ENCODE results near the gene PIH1D1. TPM values are rescaled to one million over a fixed set of nuclear protein-coding genes. Genes with fewer than 3 reads are reported as not detected.
A peak's percentile ranks its signal among the peaks of the same experiment; 100 is the strongest.

The PIH1D1 gene
- total and polyA plus RNA-seq, 2 of the 13 experiments (the other 11 are each of a cell fraction or from before 2014, with no cell fraction given) = 110 to 137 TPM

DNA sequence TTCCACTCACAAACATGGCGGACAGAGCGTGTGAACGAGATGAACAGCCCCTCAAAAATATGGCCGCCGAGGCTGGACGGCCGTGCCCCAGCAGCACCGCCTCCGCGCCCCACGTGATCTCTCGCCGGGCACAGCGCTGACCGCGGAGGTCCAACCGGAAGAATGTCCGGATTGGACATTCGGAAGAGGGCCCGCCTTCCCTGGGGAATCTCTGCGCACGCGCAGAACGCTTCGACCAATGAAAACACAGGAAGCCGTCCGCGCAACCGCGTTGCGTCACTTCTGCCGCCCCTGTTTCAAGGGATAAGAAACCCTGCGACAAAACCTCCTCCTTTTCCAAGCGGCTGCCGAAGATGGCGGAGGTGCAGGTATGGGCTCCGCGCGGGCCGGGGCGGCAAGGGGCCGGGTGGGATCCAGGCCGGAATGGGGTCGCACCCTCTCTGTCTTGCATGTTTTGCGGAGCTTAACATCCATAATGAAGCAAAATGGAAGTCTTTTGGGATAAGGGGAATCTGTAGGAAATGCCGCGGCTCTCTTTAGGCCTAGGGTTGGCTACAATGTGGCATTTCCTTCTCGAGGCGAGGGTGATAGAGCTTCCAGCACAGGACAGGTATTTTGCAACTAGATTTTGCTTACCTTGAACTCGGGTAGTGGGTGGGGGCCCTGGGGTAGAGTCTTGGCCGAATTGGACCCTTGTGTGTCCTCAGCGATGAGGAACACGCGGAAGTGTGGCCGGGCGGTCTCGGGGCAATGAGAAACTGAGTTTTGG is 35.8 kb upstream of the PIH1D1 start, which contains the start of gene RPL13A (continued):
- TF ChIP-seq, protein P1, sequence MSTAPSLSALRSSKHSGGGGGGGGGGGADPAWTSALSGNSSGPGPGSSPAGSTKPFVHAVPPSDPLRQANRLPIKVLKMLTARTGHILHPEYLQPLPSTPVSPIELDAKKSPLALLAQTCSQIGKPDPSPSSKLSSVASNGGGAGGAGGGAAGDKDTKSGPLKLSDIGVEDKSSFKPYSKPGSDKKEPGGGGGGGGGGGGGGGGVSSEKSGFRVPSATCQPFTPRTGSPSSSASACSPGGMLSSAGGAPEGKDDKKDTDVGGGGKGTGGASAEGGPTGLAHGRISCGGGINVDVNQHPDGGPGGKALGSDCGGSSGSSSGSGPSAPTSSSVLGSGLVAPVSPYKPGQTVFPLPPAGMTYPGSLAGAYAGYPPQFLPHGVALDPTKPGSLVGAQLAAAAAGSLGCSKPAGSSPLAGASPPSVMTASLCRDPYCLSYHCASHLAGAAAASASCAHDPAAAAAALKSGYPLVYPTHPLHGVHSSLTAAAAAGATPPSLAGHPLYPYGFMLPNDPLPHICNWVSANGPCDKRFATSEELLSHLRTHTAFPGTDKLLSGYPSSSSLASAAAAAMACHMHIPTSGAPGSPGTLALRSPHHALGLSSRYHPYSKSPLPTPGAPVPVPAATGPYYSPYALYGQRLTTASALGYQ (CRISPR knock-in tag; IDR thresholded peaks at IDR 0.05) = peak; percentile 36; the same call in 1 of the 2 replicates
- TF ChIP-seq RAD51 (IDR thresholded peaks at IDR 0.05; ENCODE audit: borderline replicate concordance) (peak; percentile 94), ZFYVE20 (CRISPR knock-in tag; IDR thresholded peaks at IDR 0.05; ENCODE audit: borderline replicate concordance, low read depth) (peak; percentile 83; the same call in 1 of the 2 replicates), ZNF549 (CRISPR knock-in tag; IDR thresholded peaks at IDR 0.05) (no peak), NFKBIZ (CRISPR knock-in tag; IDR thresholded peaks at IDR 0.05) (peak; percentile 82; the same call in 1 of the 2 replicates), NCOA5 (CRISPR knock-in tag; IDR thresholded peaks at IDR 0.05) (no peak), ZNF225 (CRISPR knock-in tag; IDR thresholded peaks at IDR 0.05) (peak; percentile 43; the same call in 1 of the 2 replicates)
- TF ChIP-seq, protein P2, sequence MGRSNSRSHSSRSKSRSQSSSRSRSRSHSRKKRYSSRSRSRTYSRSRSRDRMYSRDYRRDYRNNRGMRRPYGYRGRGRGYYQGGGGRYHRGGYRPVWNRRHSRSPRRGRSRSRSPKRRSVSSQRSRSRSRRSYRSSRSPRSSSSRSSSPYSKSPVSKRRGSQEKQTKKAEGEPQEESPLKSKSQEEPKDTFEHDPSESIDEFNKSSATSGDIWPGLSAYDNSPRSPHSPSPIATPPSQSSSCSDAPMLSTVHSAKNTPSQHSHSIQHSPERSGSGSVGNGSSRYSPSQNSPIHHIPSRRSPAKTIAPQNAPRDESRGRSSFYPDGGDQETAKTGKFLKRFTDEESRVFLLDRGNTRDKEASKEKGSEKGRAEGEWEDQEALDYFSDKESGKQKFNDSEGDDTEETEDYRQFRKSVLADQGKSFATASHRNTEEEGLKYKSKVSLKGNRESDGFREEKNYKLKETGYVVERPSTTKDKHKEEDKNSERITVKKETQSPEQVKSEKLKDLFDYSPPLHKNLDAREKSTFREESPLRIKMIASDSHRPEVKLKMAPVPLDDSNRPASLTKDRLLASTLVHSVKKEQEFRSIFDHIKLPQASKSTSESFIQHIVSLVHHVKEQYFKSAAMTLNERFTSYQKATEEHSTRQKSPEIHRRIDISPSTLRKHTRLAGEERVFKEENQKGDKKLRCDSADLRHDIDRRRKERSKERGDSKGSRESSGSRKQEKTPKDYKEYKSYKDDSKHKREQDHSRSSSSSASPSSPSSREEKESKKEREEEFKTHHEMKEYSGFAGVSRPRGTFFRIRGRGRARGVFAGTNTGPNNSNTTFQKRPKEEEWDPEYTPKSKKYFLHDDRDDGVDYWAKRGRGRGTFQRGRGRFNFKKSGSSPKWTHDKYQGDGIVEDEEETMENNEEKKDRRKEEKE (IDR thresholded peaks at IDR 0.05) = no peak
- TF ChIP-seq, protein P3, sequence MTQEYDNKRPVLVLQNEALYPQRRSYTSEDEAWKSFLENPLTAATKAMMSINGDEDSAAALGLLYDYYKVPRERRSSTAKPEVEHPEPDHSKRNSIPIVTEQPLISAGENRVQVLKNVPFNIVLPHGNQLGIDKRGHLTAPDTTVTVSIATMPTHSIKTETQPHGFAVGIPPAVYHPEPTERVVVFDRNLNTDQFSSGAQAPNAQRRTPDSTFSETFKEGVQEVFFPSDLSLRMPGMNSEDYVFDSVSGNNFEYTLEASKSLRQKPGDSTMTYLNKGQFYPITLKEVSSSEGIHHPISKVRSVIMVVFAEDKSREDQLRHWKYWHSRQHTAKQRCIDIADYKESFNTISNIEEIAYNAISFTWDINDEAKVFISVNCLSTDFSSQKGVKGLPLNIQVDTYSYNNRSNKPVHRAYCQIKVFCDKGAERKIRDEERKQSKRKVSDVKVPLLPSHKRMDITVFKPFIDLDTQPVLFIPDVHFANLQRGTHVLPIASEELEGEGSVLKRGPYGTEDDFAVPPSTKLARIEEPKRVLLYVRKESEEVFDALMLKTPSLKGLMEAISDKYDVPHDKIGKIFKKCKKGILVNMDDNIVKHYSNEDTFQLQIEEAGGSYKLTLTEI (CRISPR knock-in tag; conservative IDR thresholded peaks at IDR 0.05) = no peak
- TF ChIP-seq, protein P4, sequence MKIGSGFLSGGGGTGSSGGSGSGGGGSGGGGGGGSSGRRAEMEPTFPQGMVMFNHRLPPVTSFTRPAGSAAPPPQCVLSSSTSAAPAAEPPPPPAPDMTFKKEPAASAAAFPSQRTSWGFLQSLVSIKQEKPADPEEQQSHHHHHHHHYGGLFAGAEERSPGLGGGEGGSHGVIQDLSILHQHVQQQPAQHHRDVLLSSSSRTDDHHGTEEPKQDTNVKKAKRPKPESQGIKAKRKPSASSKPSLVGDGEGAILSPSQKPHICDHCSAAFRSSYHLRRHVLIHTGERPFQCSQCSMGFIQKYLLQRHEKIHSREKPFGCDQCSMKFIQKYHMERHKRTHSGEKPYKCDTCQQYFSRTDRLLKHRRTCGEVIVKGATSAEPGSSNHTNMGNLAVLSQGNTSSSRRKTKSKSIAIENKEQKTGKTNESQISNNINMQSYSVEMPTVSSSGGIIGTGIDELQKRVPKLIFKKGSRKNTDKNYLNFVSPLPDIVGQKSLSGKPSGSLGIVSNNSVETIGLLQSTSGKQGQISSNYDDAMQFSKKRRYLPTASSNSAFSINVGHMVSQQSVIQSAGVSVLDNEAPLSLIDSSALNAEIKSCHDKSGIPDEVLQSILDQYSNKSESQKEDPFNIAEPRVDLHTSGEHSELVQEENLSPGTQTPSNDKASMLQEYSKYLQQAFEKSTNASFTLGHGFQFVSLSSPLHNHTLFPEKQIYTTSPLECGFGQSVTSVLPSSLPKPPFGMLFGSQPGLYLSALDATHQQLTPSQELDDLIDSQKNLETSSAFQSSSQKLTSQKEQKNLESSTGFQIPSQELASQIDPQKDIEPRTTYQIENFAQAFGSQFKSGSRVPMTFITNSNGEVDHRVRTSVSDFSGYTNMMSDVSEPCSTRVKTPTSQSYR (CRISPR knock-in tag; IDR thresholded peaks at IDR 0.05; ENCODE audit: borderline replicate concordance) = no peak; the same call in 1 of the 2 replicates
- TF ChIP-seq, protein P5, sequence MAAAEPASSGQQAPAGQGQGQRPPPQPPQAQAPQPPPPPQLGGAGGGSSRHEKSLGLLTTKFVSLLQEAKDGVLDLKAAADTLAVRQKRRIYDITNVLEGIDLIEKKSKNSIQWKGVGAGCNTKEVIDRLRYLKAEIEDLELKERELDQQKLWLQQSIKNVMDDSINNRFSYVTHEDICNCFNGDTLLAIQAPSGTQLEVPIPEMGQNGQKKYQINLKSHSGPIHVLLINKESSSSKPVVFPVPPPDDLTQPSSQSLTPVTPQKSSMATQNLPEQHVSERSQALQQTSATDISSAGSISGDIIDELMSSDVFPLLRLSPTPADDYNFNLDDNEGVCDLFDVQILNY (CRISPR knock-in tag; conservative IDR thresholded peaks at IDR 0.05) = peak; percentile 58; the same call in 1 of the 2 replicates
- TF ChIP-seq, protein P6, sequence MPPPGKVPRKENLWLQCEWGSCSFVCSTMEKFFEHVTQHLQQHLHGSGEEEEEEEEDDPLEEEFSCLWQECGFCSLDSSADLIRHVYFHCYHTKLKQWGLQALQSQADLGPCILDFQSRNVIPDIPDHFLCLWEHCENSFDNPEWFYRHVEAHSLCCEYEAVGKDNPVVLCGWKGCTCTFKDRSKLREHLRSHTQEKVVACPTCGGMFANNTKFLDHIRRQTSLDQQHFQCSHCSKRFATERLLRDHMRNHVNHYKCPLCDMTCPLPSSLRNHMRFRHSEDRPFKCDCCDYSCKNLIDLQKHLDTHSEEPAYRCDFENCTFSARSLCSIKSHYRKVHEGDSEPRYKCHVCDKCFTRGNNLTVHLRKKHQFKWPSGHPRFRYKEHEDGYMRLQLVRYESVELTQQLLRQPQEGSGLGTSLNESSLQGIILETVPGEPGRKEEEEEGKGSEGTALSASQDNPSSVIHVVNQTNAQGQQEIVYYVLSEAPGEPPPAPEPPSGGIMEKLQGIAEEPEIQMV (CRISPR knock-in tag; IDR thresholded peaks at IDR 0.05; ENCODE audit: low read depth) = no peak
- TF ChIP-seq, protein P7, sequence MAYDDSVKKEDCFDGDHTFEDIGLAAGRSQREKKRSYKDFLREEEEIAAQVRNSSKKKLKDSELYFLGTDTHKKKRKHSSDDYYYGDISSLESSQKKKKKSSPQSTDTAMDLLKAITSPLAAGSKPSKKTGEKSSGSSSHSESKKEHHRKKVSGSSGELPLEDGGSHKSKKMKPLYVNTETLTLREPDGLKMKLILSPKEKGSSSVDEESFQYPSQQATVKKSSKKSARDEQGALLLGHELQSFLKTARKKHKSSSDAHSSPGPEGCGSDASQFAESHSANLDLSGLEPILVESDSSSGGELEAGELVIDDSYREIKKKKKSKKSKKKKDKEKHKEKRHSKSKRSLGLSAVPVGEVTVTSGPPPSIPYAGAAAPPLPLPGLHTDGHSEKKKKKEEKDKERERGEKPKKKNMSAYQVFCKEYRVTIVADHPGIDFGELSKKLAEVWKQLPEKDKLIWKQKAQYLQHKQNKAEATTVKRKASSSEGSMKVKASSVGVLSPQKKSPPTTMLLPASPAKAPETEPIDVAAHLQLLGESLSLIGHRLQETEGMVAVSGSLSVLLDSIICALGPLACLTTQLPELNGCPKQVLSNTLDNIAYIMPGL (CRISPR knock-in tag; IDR thresholded peaks at IDR 0.05; ENCODE audit: borderline replicate concordance in 1 of 2, low read depth in 1 of 2) = peak; percentile 84 to 92
